ENCODE measurements around the gene PHF1. TPM values are rescaled to one million over a fixed set of nuclear protein-coding genes. Genes with fewer than 3 reads are reported as not detected.

PHF1 gene
- total RNA-seq, 1 donor from 2014 or later: 70.5 TPM

DNA sequence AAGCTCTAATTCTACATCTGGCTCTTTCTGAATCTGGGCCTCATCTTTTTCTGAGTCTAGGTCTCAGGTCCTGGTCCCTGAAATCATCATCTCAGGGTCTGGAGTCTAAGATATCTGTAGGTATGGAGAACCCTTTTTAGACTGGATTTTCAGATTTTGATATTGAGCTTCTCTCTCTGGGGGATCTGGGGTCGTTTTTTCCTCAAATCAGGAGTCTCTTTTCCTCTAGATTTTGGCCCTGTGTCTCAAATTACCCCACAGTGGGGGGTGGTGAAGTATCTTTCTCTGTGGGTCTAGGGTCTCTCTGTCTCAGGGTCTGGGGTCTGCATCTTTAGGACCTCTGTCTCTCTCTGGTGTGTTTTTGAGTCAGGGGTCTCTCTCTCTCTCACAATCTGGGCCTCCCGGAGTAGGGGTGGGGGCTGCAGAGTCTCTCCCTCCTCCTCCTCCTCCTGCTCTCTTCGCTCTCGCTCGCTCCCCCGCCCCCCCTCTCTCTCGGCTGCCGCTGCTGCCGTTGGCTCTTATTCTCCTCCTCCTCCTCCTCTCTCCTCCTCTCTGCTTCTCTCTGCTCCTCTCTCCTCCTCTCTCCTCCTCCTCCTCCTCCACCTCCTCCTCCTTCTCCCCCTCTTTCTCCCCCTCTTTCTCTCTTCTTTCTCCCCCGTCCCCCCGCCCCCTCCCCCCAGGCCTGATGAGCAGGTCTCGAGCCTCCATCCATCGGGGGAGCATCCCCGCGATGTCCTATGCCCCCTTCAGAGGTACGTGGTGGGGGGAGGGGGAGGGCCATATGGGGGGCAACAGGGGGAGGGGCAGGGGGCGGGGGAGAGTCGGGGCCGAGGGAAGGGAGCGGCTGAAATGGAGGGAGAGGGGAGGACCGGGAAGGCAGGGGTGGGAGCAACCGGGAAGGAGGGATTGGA, 9.0 kb downstream of the PHF1 start, which contains the start of gene SYNGAP1:
Gene SYNGAP1, plus strand, starts transcription at position 486 of the 911 bp plus-strand sequence. Its CDS starts 200 bp downstream, at position 686.
- no peak for TF ChIP-seq CTCF (conservative IDR thresholded peaks at IDR 0.05)
- Mint-ChIP-seq H3K36me3 (ENCODE audit: low read depth) (peaks cover 19% of the 10 kb centered on the region), H3K4me1 (peaks cover 83% of the 10 kb centered on the region), H3K9me3 (no peaks in the 10 kb centered on the region), H3K27me3 (ENCODE audit: low read depth) (peaks cover 5% of the 10 kb centered on the region), H3K4me3 (peak within 1 kb of the TSS; percentile 96), H3K27ac (ENCODE audit: unreplicated experiment) (peak within 1 kb of the TSS; percentile 65)
- no peak for DNase-seq (ENCODE audit: low read depth, low spot score)

GRCh38 chr6:33420491-33421343, 9.9 kb downstream of the PHF1 start:
- H3K27ac Mint-ChIP-seq (ENCODE audit: unreplicated experiment): no peak overlapping the region
- peaks cover 85% of the 10 kb centered on the region for H3K4me1 Mint-ChIP-seq
- no peak for DNase-seq (ENCODE audit: low read depth, low spot score)
- peak overlapping the region; percentile 95 for H3K4me3 Mint-ChIP-seq
- no peaks in the 10 kb centered on the region for H3K9me3 Mint-ChIP-seq
- TF ChIP-seq CTCF (conservative IDR thresholded peaks at IDR 0.05): no peak
- peaks cover 16% of the 10 kb centered on the region for H3K36me3 Mint-ChIP-seq (ENCODE audit: low read depth)
- H3K27me3 Mint-ChIP-seq (ENCODE audit: low read depth): peaks cover 5% of the 10 kb centered on the region

DNA sequence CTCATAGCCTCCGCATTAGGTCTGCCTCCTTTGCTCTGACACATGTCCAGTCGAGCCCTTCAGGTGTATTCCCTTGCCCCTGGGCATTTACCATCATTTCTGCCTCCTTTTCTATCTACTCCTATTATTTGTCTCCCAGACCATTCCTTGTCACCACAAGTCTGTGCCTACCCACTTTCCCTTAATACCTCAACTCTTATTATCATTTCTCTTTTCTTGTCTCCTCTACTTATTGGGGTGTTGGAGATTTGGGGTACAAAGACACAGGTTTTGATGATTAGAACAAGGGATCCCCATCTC, 10.5 kb downstream of the PHF1 start:
- Mint-ChIP-seq H3K4me3 (peak overlapping the region; percentile 95), H3K9me3 (no peaks in the 10 kb centered on the region), H3K27ac (ENCODE audit: unreplicated experiment) (no peak overlapping the region), H3K36me3 (ENCODE audit: low read depth) (peaks cover 16% of the 10 kb centered on the region), H3K4me1 (peaks cover 85% of the 10 kb centered on the region), H3K27me3 (ENCODE audit: low read depth) (peaks cover 5% of the 10 kb centered on the region)
- no peak for DNase-seq (ENCODE audit: low read depth, low spot score)
- no peak for TF ChIP-seq CTCF (conservative IDR thresholded peaks at IDR 0.05)

DNA sequence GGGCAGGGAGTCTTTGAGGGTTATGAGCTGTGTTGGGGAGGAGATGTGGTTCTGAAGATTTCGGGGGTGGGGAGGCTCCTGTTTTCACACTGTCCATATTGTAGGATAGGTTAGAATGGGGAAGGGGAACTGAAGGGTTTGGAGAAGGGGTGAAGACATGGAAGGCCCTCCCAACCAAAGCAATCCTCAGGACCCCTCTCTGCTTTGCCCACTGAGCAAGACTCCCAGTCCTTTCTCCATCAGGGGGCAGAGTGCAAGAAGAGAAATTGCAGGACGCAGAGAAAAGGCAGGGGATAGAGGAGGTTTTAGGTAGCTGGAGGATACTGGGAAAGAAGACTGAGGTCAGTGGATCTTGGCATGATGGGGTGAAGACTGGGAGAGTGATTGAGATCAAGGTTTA, 13.0 kb downstream of the PHF1 start:
- Mint-ChIP-seq H3K4me3 (peak overlapping the region; percentile 95), H3K36me3 (ENCODE audit: low read depth) (peaks cover 13% of the 10 kb centered on the region), H3K27ac (ENCODE audit: unreplicated experiment) (no peak overlapping the region), H3K9me3 (no peaks in the 10 kb centered on the region), H3K27me3 (ENCODE audit: low read depth) (no peaks in the 10 kb centered on the region), H3K4me1 (peaks cover 84% of the 10 kb centered on the region)
- DNase-seq (ENCODE audit: low read depth, low spot score): no peak
- TF ChIP-seq CTCF (conservative IDR thresholded peaks at IDR 0.05): no peak

- peaks cover 13% of the 10 kb centered on the region for H3K36me3 Mint-ChIP-seq (ENCODE audit: low read depth)
- H3K4me3 Mint-ChIP-seq: peak overlapping the region; percentile 95
- peak overlapping the region; percentile 86 for H3K27ac Mint-ChIP-seq (ENCODE audit: unreplicated experiment)
- H3K9me3 Mint-ChIP-seq: no peaks in the 10 kb centered on the region
- no peak for TF ChIP-seq CTCF (conservative IDR thresholded peaks at IDR 0.05)
- DNase-seq (ENCODE audit: low read depth, low spot score): no peak
- H3K4me1 Mint-ChIP-seq: peaks cover 85% of the 10 kb centered on the region
- no peaks in the 10 kb centered on the region for H3K27me3 Mint-ChIP-seq (ENCODE audit: low read depth)
Measured at GRCh38 chr6:33424855-33425667, 14.2 kb downstream of the PHF1 start.

Measured in neural crest cell (in vitro differentiated cells).